GM21619 (cell line): ENCODE measurements around the gene FOXL2.

Experiments used
- ATAC-seq: cut with Tn5 transposase; IDR thresholded peaks from one replicate; pipeline ENCODE4 v1.9.1; 2021; ENCODE audit not compliant: unreplicated experiment

The FOXL2 gene

DNA sequence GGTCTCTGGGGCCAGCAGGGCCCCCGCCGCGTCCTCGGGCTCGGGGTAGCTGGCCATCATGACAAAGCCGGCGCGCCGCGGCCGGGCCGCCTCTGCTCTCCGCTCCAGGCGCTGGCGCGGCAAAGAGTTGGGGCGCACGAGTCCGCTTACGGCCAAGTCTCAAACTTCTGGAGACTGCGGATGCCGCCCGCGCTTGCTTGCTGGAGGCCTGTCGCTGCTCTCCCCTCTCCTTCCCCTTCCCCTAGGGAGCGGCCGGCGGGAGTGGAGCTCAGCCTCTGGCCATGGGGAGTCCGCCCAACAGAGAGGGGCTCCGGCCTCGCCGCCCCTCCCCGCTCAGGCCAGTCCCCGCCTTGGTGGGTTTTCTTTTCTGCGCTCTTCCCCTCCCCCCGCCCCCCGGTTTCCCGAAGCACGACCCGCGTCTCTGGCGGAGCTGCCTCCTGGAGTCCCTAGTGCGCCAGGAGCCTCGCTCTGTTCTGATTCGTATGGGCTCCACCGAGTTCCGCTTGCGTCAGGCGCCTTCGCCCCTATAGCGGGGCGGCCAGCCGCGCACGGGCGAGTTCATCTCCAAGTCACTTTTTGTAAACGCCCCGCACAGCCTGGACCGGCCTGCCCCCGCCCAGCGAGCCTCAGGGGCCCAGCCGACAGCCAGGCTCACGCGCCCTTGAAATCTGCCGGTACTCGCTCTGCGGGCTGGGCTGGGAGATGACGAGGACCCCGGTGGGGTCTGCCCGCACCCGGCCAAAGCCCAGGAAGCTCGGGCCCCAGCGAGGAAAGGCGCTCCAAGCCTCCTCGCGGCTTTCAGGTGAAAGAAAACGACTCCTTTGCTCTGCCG, at the start of gene FOXL2, which contains the start of gene FOXL2NB:
TSS of gene FOXL2 (minus strand) at position 475 of the 832 bp plus-strand sequence. CDS start at position 60, 415 bp downstream.
TSS of gene FOXL2NB (plus strand) at position 555 of the 832 bp plus-strand sequence. CDS start at position 703, 148 bp downstream.
- no peak for ATAC-seq

DNA sequence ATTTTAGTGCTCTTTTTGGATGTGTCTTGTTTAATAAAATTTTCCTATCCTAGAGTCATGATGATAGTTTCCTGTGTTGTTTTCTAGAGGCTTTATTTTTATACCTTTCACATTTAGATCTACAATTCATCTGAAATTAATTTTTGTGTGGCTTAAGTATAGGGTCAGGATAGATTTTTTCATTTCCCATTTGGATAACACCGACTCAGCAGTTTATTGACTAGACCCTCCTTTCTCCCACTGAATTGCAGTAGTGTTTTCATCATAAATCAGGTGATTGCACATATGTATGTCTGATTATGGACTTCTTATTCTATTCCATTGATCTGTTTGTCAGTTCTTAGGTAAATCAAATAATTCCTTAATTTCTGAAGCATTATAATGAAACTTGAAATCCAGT, 48.8 kb upstream of the FOXL2 start:
- no peak for ATAC-seq

DNA sequence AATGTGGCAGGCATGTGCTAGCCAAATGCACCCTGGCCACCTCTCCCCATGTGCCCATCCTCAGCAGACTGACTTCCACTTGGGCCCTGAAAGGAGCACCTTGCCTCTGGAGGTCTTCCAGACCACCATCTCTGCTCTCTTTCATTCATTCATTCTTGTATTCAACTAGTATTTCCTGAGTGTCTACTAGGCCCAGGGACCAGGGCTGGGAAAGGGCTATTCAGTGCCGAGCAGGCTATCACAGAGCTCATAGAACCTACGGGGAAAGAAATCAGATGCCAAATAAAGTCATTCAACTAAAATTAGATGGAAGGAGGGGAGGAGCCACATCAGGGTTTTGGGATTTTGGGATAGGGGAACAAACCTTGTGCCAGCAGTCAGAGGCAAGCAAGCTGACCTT, 40.2 kb upstream of the FOXL2 start:
- ATAC-seq, result no peak

DNA sequence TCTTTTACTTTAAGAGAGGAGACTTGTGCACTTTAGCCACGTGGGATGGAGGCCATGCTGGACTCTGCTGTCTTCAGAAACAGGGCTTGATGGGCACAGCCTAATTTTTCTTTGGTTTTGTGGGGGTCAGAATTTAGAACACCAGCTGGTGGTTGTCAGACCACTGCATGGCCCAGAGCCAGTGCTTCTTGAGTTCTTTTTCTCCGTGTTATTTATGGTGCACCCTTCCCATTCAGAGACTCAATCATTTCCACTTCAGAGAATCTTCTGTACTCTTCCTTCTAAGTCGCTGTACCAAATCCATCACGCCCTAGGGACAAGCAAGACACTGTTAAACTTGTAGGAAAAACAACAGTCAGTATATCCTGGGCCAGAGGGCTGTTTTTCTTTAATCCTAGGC, 39.0 kb upstream of the FOXL2 start:
- ATAC-seq, result no peak

DNA sequence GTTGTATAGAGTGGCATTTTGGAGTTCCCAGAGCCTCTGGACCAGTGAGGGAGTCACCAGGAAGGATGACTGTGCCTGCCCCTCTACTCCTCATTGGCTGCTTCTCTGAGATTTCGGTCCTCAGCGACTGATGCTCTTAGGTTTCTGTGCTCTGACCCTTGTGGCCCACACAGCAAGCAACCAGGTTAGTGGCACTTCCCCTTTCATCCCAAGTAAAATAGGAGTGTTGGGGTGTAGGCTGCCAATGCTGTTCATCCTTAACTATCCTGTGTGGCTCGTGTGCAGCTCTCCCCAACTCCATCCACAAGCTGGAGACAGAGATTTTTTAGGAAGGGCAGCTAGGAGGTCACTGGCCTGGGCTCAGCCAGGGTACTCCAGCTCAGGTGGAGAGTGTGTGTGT, 37.9 kb upstream of the FOXL2 start:
- no peak for ATAC-seq

DNA sequence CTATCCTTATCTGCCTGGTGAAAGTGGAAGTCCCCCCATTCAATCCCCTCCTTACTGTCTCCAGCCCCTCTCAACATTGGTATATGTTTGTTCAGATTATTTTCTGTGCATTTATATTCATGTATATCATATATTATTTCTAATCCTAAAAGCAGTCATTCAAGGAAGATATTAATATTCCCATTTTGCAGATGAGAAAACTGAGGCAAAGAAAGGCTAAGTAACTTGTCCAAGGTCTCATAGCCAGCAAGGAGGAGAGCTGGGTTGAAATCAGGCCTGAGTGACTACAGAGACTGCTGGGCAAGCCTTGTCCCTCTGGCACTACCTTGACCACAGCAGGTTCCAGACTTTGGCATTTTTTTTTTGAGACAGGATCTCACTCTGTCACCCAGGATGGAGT, 29.1 kb upstream of the FOXL2 start:
- ATAC-seq, result no peak

DNA sequence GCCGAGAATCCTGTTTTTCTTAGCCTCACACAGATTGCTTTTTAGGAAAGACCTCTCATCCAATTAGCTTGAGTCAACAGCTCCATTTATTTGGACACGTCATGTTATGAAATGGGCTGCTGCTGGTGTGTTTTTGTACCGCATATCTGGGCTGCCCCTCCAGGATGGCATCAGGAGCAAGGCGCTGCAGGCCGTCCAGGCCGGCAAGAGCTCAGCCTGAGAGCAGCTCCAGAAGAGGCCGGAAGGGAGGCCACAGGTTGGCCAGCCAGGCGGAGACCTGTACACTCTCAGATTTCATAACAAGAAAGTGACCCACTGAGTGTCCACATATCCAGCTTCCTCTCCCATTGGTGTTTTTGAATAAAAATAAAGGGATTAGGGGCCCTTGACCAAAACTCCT, 28.4 kb upstream of the FOXL2 start:
- no peak for ATAC-seq

DNA sequence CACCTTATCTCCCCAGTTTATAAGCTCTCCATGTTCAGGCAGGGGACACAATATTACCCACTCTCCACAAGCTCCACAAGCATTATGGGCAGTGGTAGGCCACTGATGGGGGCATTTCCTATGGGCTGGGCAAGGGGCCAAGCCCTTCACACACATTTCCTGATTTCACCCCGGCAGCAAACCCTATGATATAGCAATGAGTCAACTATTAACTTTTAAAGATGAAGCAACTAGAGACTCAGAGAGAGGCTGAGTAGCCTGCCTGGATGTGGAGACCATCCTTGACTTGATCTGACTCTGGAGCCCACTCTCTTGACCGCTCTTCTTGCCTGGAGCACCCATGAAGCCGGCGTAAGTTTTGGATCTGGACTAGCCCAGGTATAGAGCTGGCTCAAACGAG, 27.5 kb upstream of the FOXL2 start:
- no peak for ATAC-seq

DNA sequence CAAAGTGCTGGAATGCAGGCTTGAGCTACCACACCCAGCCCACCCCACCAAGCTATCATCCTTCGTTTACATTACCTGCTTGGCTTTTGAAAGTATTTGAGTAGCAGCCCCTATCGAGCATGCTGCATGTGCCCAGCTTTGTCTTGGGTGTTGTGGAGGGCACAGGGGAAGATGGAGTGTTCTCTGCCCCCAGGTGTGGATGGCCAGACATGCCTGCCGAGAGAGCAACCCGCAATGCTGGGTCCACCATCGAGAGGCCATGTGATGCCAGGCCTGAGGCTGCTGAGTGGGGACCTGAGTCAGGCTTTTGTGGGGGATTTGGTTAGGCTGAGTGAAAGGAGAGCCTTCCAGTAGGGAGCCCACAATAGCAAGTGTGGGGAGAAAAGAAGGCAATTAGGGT, 26.0 kb upstream of the FOXL2 start:
- no peak for ATAC-seq

DNA sequence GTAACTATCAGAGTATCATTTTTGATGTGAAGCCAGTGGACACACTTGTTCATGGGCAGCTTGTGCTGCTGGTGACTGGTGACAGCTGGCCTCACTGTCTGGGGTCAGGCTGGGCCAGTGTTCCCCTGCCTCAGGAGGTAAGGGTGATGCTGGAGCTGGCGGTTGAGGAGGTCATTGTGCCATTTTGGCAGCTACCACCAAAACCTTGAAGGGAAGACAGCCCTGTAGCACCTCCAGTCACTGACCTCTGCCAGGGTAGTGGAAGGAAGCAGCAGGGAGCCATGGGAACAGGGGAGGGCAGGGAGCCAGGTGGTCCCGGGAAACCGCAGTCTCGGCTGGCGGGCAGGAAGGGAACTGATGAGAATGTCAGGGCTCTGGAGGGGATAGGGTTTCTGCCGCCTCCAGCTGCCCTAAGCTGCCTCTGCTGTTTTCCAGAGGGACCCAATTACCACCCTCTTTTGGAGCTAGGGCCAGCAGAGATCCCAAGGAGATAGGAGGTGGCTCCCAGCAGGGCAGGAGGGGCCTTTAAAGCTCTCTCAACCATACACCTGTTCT, 24.9 kb upstream of the FOXL2 start:
- ATAC-seq, result no peak

DNA sequence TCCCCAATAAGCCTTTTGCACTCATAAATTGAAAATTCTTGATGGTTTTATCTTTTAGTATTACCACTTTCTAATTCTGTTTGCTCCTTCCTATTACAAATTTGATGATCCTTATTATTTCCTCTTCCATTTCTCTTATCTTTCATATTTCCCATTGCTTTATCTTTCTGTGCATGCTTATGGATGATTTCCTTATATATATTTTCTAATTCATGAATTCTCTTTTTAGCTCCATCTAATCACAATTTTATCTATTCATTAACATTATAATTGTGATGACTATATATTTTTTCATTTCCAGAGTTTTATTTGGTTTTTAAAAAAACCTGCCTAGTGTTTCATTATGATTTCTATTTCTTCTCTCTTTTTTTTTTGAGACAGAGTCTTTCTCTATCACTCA, 18.0 kb upstream of the FOXL2 start:
- ATAC-seq, result no peak

DNA sequence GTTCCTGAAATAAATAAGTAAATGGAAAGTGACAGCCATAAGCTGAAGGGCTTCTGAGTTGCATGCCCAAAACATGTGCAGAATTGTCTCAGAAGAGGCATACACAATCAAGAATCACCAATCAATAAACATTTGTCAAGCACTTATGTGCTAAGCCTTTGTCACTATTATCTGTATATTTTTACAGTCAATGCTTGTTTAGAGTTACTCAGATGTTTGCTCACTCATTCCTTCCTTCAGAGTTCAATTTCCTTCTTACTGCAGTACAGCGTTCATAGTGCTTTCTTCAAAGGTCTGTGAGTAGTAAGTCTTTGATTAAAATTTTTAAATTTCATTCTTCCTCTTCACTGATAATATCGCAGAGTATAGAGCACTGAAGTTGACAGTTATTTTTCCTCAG, 17.3 kb upstream of the FOXL2 start:
- ATAC-seq, result no peak

DNA sequence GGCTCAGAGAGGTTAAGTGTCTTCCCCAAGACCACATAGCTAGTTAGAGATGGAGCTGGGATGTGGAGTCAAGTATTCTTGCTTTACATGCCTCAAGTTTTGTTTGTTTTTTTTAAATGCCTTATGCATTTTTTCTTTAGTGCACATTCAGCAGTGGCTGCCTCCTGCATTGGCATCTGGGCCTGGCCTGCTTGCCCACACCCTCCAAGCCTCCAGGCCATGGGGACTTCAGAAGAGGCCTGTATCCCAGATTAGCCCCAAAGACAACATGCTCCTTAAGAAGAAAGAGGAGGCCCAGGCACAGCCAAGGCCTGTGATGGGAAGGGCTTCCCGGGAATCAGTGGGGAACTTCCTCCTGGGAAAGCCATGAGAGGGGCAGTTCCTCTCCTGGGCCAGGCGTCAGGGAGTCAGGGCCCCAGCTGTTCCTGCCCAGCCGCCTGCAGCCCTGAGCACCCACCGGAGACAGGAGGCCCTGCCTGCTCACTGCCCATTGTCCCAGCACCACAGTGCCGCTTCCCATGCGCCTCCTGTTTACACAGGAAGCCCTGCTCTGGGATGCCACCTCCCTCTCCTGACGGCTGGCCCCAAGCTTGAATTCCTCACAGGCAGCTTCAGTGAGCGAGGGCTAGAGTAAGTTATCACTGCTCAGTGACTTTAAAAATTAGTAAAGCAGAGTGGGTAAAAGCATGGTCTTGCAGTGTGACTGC, 16.1 kb upstream of the FOXL2 start:
- no peak for ATAC-seq

DNA sequence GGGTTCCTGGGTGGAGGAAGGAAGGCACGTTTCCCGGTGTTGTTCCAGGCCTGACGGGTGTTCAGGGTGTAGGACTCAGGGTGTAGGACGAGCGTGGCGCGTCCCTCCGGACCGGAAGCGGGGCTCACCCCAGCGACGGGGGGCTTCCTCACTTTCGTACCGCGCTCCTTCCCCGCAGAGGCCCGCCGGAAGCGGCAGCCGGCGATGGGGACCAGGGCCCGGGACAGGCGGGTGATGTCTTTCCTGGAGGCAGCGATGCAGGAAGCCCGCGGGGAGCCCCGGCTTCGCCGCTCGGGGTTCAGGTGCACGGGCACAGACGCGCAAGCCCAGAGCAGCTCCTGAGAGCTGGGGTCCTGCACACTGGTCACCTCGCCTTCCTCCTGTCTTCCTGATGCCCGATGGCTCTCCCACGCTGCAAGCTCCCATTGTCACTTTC, 13.5 kb upstream of the FOXL2 start:
- no peak for ATAC-seq

DNA sequence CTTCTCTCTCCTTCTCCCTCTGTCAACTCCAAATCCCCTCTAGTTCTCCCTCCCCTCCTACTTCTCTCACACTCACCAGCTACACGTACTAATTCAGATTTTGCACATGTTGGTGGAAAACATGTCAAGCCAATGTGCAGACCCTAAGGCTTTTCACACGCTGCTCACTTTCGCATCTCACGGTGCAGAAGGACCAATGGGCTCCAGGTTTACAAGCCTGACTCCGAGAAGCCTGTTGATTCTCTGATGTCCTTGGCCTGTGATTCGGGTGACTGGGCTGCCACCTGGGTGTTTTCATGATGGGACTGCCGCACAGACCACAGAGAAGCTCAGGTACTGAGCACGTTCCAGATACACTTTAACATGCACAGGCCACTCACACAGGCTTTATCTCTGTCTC, 3.8 kb upstream of the FOXL2 start:
- no peak for ATAC-seq

DNA sequence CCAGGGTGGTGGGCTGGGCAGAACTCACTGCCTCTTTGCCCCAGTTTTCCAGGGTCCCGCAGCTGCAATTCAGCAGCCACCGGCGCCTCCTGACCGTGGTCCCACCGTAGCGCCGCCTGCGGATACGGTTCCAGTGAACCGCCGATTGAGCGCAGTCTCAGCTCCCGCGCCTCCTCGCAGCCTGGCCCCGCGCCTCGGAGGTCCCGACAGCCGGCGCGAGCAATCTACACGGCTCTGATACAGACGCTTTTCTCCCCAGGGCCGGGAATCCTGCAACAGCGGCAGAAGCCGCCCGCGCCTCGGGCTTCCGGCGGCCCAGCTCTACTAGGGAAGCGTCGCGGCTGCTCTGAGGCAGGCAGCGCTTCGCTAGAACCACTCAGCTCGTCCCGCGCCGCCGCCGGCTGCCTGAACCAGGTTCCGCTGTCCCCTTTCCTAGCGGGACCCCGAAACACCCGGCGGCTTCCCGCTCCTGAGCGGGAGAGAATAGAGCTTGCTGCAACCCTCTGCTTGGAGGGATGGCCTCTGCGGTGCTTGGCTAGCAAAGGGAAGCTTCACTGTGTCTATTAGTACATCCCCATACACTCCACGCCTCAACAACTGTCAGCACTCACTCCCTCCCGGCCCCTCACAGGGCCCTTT, 3.2 kb upstream of the FOXL2 start:
- no peak for ATAC-seq

DNA sequence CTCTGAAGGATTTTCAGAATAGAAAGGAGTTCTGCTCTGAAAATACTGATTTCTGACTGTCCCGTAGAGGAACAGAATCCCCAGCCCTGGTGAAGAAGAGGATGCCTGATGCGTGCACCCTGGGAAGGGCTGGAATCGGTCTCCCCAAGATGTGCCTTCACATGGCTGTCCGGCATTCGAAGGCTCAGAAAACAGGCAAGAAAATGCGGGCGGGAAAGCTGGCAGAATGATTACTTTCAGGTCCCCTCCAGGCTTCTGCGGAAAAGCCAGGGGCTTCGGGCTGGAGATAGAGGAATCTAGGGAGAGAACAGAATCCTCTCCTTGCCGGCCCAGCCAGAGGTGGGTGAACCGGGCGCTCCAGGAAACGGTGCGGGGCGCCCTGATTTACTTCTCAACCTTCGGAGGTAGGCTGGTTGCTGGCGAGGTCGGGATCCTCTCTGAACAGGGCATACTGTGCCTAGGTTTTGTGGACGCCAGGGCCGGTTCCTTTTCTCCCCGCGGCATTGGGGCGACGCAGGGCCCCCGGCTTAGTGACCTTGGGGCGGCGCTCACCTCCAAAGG, 2.6 kb upstream of the FOXL2 start:
- ATAC-seq, result no peak

DNA sequence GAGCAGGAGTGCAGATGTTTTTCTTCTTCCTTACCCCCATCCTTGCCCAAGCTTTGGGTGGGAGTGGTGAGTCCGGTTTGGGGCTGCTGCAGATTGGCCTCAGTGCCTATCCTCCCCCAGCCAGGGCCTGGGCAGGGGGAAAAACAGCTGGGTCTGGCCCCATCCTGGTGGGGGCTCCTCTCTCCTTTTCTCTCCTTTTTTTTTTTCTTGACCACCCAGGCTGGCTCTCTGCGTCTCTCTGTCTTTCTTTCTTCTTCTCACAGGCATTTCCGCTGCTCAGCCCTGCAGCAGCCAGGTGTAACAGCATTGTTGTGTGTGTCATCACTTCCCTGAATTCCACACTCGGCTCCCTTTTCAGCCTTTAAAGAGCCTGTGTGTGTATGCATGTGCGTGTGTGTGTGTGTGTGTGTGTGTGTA, 2.1 kb upstream of the FOXL2 start:
- ATAC-seq, result no peak

DNA sequence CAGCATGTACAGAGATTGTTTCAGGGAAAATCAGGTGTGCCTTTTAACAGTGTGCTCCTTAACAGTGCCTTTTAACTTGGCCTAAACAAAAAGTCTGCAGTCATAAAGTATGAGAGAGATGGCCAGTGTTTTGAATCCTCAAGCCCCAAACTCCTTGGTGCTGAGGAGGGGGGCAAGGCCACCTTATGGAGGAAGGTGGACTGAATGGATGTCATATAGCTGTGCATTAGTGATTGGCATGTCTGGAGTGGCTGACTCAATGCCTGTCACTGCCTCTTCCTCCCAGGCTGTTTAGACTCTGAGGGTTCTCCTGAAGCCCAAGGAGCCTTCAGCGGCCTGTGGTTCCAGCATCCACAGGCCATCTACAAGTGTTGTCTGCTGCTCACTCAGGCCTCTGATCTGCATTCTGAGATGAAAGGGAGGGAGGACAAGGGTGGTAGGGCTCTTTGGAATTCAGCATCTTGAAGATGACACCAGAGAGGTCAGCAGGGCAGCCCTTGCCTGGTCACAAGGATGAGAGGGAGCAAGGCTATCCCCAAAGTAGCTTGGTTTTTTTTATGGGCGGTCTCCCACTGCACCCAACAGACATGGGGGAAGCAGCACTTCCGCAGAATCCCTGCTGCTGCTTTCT, 1.5 kb upstream of the FOXL2 start:
- no peak for ATAC-seq

DNA sequence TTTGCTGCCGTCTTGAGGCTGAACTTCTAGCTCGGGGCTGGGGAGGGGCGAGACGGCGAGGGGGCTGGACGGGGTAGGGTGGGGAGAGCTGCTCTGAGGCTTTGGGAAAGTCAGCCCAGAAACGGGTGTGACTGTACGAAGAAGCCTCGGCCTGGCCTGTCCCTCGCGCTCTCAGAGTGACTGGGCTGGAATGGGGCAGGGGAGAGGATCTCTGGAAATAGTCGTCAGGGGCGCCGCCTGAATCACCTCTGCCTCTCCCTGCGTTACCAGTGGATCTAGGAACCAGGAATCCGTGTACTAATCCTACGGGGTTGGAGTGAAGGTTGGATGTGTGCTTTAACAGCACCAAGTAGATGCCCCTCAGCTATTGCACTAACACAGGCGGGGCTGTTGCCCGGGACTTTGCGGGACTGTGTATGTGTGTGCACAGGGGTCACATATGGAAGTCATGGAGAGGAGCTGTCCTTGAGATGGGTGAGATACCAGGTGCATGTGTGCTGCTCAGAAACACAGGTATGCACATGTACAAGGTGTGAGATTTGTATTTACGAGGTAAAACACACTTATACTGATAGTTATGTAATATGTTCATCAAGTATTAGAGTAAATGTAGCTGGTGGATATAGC, 671 bp upstream of the FOXL2 start:
- no peak for ATAC-seq
